MM.1S (cell line): ENCODE measurements around the gene CEACAM19.

Source experiments
- DNase-seq: peaks from one replicate; pipeline ENCODE4 v3.0.0-alpha.2; 2015
- H2AFZ ChIP-seq: fragments of 300-600 bp; sonication (generic); 2 replicates; pipeline ENCODE4 v1.6.0; 2016; ENCODE audit warnings: antibody characterized with exemption, low read length
- H3F3A ChIP-seq: fragments of 300-600 bp; sonication (generic); 2 replicates; pipeline ENCODE4 v1.6.1; 2016; ENCODE audit warnings: mild to moderate bottlenecking, antibody characterized with exemption, low read length, moderate library complexity, mixed read lengths; ENCODE audit not compliant: insufficient read depth
- H3K27ac ChIP-seq: fragments of 300-600 bp; sonication (generic); 2 replicates; pipeline ENCODE4 v1.5.1; 2016; ENCODE audit warnings: mild to moderate bottlenecking, low read length
- H3K27me3 ChIP-seq: fragments of 300-600 bp; sonication (generic); replicated peaks from 2 replicates; pipeline ENCODE4 v1.6.0; 2016; ENCODE audit warnings: low read length; ENCODE audit not compliant: insufficient read depth
- H3K36me3 ChIP-seq: fragments of 300-600 bp; sonication (generic); replicated peaks from 2 replicates; pipeline ENCODE4 v1.6.1; 2016; ENCODE audit warnings: mild to moderate bottlenecking, low read length, mixed read lengths; ENCODE audit not compliant: insufficient read depth
- H3K4me1 ChIP-seq: fragments of 300-600 bp; sonication (generic); 2 replicates; pipeline ENCODE4 v1.6.1; 2016; ENCODE audit warnings: low read length, mixed read lengths
- H3K4me2 ChIP-seq: fragments of 300-600 bp; sonication (generic); 2 replicates; pipeline ENCODE4 v1.6.0; 2016; ENCODE audit warnings: low read depth, low read length
- H3K4me3 ChIP-seq: fragments of 300-600 bp; sonication (generic); 2 replicates; pipeline ENCODE4 v1.5.1; 2016; ENCODE audit warnings: low read length, mixed read lengths
- H3K79me2 ChIP-seq: fragments of 300-600 bp; sonication (generic); 2 replicates; pipeline ENCODE4 v1.6.1; 2016; ENCODE audit warnings: mixed run types, low read length, mixed read lengths
- H3K9ac ChIP-seq: fragments of 300-600 bp; sonication (generic); 2 replicates; pipeline ENCODE4 v1.6.1; 2016; ENCODE audit warnings: low read length, mixed read lengths
- H3K9me2 ChIP-seq: fragments of 300-600 bp; sonication (generic); replicated peaks from 2 replicates; pipeline ENCODE4 v1.6.1; 2016; ENCODE audit warnings: mild to moderate bottlenecking, low read length, mixed read lengths; ENCODE audit not compliant: insufficient read depth
- H3K9me3 ChIP-seq: fragments of 300-600 bp; sonication (generic); replicated peaks from 2 replicates; pipeline ENCODE4 v1.6.1; 2016; ENCODE audit warnings: mild to moderate bottlenecking, low read length, mixed read lengths; ENCODE audit not compliant: insufficient read depth
- H4K20me1 ChIP-seq: fragments of 300-600 bp; sonication (generic); 2 replicates; pipeline ENCODE4 v1.6.1; 2016; ENCODE audit warnings: mild to moderate bottlenecking, low read length, moderate library complexity, mixed read lengths; ENCODE audit not compliant: insufficient read depth
- CTCF ChIP-seq: fragments of 300-600 bp; sonication (generic); IDR thresholded peaks from 2 replicates; pipeline ENCODE4 v1.5.1; 2016; ENCODE audit warnings: antibody characterized with exemption, low read length, mixed read lengths
- EZH2 ChIP-seq: fragments of 300-600 bp; sonication (generic); optimal IDR thresholded peaks from 2 replicates; pipeline ENCODE3; 2017; ENCODE audit warnings: low read depth, mild to moderate bottlenecking, antibody characterized with exemption, low read length, mixed read lengths
- EZH2phosphoT487 ChIP-seq: fragments of 300-600 bp; sonication (generic); IDR thresholded peaks from 2 replicates; pipeline ENCODE4 v1.6.1; 2018; ENCODE audit warnings: antibody characterized with exemption, low read length

Gene CEACAM19

GRCh38 chr19:44684892-44685863 lies 13.9 kb downstream of the CEACAM19 start:
- H3K36me3 ChIP-seq: no peaks in the 10 kb centered on the region
- H3K9me3 ChIP-seq: no peaks in the 10 kb centered on the region
- no peak for TF ChIP-seq EZH2
- no peaks in the 10 kb centered on the region for H3K27me3 ChIP-seq
- H3K4me3 ChIP-seq: no peak overlapping the region
- H3K27ac ChIP-seq: no peak overlapping the region
- H3K9me2 ChIP-seq: no peaks in the 10 kb centered on the region
- no peaks in the 10 kb centered on the region for H3K4me1 ChIP-seq
- H4K20me1 ChIP-seq: no peaks in the 10 kb centered on the region
- no peak overlapping the region for H3K4me2 ChIP-seq
- H3K79me2 ChIP-seq: no peaks in the 10 kb centered on the region
- H2AFZ ChIP-seq: no peak overlapping the region
- H3F3A ChIP-seq: no peaks in the 10 kb centered on the region
- H3K9ac ChIP-seq: no peak overlapping the region
- no peak for DNase-seq

- Histone ChIP-seq H3K9ac (no peak overlapping the region), H3K79me2 (no peaks in the 10 kb centered on the region), H4K20me1 (no peaks in the 10 kb centered on the region), H3K4me3 (no peak overlapping the region), H2AFZ (no peak overlapping the region), H3F3A (no peaks in the 10 kb centered on the region), H3K36me3 (no peaks in the 10 kb centered on the region), H3K9me2 (no peaks in the 10 kb centered on the region), H3K4me1 (no peaks in the 10 kb centered on the region), H3K4me2 (no peak overlapping the region), H3K27ac (no peak overlapping the region), H3K9me3 (no peaks in the 10 kb centered on the region), H3K27me3 (no peaks in the 10 kb centered on the region)
- TF ChIP-seq EZH2 (no peak), CTCF (no peak), EZH2phosphoT487 (no peak)
- no peak for DNase-seq
Observed at GRCh38 chr19:44685877-44686276, 14.6 kb downstream of the CEACAM19 start.

GRCh38 chr19:44686896-44687295 lies 15.6 kb downstream of the CEACAM19 start:
- H3K4me2 ChIP-seq: no peak overlapping the region
- H3K27me3 ChIP-seq: no peaks in the 10 kb centered on the region
- DNase-seq: no peak
- H4K20me1 ChIP-seq: no peaks in the 10 kb centered on the region
- H3K79me2 ChIP-seq: no peaks in the 10 kb centered on the region
- H3K4me1 ChIP-seq: peaks cover 4% of the 10 kb centered on the region
- no peaks in the 10 kb centered on the region for H3F3A ChIP-seq
- TF ChIP-seq EZH2phosphoT487: no peak
- TF ChIP-seq CTCF: no peak
- no peak for TF ChIP-seq EZH2
- no peak overlapping the region for H3K27ac ChIP-seq
- H3K36me3 ChIP-seq: no peaks in the 10 kb centered on the region
- H3K9me3 ChIP-seq: no peaks in the 10 kb centered on the region
- no peak overlapping the region for H2AFZ ChIP-seq
- H3K4me3 ChIP-seq: no peak overlapping the region
- H3K9me2 ChIP-seq: no peaks in the 10 kb centered on the region
- H3K9ac ChIP-seq: no peak overlapping the region

GRCh38 chr19:44687888-44688287 lies 16.6 kb downstream of the CEACAM19 start:
- Histone ChIP-seq H3K9me2 (no peaks in the 10 kb centered on the region), H3K27ac (no peak overlapping the region), H3K4me1 (peaks cover 13% of the 10 kb centered on the region), H3F3A (no peaks in the 10 kb centered on the region), H3K27me3 (no peaks in the 10 kb centered on the region), H3K9me3 (no peaks in the 10 kb centered on the region), H3K4me2 (no peak overlapping the region), H3K36me3 (no peaks in the 10 kb centered on the region), H3K4me3 (no peak overlapping the region), H3K79me2 (no peaks in the 10 kb centered on the region), H2AFZ (no peak overlapping the region), H3K9ac (no peak overlapping the region), H4K20me1 (no peaks in the 10 kb centered on the region)
- no peak for DNase-seq
- TF ChIP-seq EZH2phosphoT487 (no peak), CTCF (no peak), EZH2 (no peak)
